K562 treated with DMSO at 1 percent for 24 hours (cell line): Measurements from ENCODE around the gene ATP5IF1. TPM values are rescaled to one million over a fixed set of nuclear protein-coding genes. Genes with fewer than 3 reads are reported as not detected.

ENCODE experiments used
- total RNA-seq: library from RNA; unstranded; fragments of 300-600 nt; gene quantifications from 2 replicates; pipeline ENCODE4 v1.2.3, GENCODE V29; 2022; ENCODE audit warnings: low read depth; ENCODE audit not compliant: insufficient read depth

The ATP5IF1 gene
- 787 and 817 TPM in 2 replicates for total RNA-seq

DNA sequence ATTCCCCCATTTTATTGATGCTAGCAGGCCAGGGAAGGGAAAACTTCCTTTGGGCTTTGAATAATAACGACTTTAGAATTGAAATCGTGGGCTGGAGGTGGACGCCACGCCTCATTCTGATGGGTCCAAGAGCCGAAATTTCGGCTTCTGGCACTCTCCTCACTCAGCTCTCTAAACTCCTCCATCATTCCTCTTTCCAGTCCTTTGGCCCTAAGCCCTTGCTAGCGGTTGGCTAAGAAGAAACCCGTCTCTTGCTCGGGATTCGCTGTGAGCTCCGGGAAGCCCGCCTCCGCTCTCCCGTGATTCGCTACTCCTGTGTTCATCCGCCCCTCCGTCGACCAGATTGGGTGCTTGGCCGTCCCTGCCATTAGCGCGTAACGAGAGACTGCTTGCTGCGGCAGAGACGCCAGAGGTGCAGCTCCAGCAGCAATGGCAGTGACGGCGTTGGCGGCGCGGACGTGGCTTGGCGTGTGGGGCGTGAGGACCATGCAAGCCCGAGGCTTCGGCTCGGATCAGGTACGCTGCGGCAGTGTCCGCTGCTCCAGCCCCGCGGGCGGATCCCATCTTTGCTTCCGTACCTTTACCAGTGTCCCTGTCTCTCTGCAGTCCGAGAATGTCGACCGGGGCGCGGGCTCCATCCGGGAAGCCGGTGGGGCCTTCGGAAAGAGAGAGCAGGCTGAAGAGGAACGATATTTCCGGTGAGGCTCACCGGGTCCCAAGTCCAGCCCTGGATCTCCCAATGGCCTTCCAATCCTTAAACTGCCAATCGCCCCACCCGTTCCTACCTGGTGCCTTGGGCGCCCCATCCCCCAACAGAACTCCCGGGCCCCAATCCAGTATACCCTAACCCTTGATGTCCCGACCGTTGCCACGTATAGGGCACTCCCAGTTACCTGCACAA is at the start of gene ATP5IF1:
Gene ATP5IF1, plus strand, starts transcription at position 370 of the 901 bp plus-strand sequence. Its CDS starts 60 bp downstream, at position 430.

DNA sequence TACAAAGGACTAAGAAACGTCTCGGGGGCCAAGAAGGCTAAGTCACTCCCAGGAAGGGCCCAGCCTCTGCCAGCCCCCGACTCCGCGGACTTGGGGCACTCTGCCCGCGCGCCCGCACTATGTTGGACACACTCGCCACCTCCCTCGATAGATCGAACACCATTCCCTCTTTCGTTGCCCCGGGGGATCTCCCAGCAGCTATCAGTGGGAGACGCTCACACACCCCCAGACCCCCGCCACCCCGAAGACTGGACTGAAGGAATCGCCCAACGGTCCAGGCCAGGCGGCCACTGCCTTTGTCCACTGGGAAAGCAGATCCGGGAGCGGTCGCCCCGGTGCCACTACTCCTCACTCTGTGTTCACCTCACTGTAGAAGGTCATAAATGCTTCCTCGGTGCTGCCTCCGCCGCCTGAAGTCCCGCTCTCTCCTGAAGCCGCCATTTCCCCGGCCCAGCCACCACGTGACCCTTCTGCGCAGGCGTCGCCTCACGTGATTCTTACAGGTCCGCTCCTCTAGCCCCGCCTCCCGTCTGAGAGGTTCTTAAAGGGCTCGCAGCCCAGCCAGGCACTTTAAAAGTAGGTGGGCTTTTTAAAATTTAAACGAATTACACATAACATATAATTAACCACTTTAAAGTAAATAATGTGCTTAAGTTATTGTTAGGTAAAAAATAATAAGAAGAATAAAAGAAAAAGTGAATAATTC is 3.2 kb upstream of the ATP5IF1 start, which contains the start of gene DNAJC8:
Gene DNAJC8, minus strand, starts transcription at position 472 of the 706 bp plus-strand sequence. Its CDS starts 31 bp downstream, at position 441.

DNA sequence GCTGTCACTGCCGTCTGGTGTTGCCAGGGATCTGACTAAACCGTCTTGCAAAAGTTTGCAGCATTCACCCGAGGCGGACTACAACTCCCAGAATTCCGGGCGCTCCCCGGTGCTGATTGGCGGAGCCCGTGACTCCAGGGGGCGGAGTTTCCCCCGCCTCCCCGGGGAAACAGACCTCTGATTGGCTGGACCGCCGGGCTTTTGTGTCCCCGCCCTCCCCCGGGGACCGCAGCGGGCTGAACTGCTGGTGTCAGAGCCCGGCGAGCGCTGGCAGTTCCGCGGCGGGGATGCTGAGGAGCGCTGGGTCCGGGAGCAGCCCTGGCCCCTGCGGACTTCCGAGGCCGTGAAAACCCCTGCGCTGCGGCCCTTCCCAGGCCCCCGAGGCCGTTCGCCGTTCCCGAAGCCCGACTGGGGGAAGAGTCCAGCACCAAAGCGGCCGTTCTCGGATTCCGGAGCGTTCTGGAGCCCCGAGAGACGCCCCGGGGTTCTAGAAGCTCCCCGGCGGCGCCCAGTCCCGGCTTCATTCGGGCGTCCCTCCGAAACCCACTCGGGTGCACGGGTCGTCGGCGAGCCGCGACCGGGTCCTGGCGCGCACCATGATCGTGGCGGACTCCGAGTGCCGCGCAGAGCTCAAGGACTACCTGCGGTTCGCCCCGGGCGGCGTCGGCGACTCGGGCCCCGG is 23.5 kb downstream of the ATP5IF1 start, which contains the start of gene SESN2:
Gene SESN2, plus strand, starts transcription at position 267 of the 682 bp plus-strand sequence. Its CDS starts 330 bp downstream, at position 597.

Other genes with a start within 250 kb of the ATP5IF1 start
- gene EYA3, start 147.5 kb upstream of the ATP5IF1 start, total RNA-seq = 12.8 and 14.5 TPM in 2 replicates
- 1.7 and 2.6 TPM in 2 replicates for gene PTAFR, start 59.4 kb upstream of the ATP5IF1 start, total RNA-seq
- 152 and 171 TPM in 2 replicates for gene DNAJC8, start 3.1 kb upstream of the ATP5IF1 start, total RNA-seq
- gene SESN2, start 23.4 kb downstream of the ATP5IF1 start, total RNA-seq = 199 and 211 TPM in 2 replicates
- 31.4 and 35.0 TPM in 2 replicates for gene MED18, start 92.9 kb downstream of the ATP5IF1 start, total RNA-seq
- gene PHACTR4, start 133.6 kb downstream of the ATP5IF1 start, total RNA-seq = 25.3 and 27.5 TPM in 2 replicates